GM23338 (cell line): ENCODE measurements around the gene ITPRID2. TPM values are rescaled to one million over a fixed set of nuclear protein-coding genes. Genes with fewer than 3 reads are reported as not detected.

Experiments
- ATAC-seq: fragments of 200-7000 bp; cut with Tn5 transposase; 3 replicates; pipeline ENCODE4 v1.9.1; 2020
- DNase-seq: peaks from one replicate; pipeline ENCODE4 v3.0.0-alpha.2; 2015; ENCODE audit warnings: low spot score
- H2AFZ ChIP-seq: fragments of 200-600 bp; sonication (generic); 2 replicates; pipeline ENCODE4 v1.8.0; 2016; ENCODE audit warnings: antibody characterized with exemption, mild to moderate bottlenecking, moderate library complexity
- H3F3A ChIP-seq: fragments of 200-600 bp; sonication (generic); replicated peaks from 2 replicates; pipeline ENCODE4 v1.8.0; 2017; ENCODE audit warnings: antibody characterized with exemption, mixed run types, low read depth
- H3K27ac ChIP-seq: fragments of 200-600 bp; sonication (generic); 2 replicates; pipeline ENCODE4 v1.6.1; 2016; ENCODE audit warnings: low read depth
- H3K27me3 ChIP-seq: fragments of 200-600 bp; sonication (generic); 2 replicates; pipeline ENCODE4 v1.8.0; 2016; ENCODE audit warnings: mild to moderate bottlenecking, mixed run types, moderate library complexity; ENCODE audit not compliant: insufficient read depth
- H3K36me3 ChIP-seq: fragments of 200-600 bp; sonication (generic); 2 replicates; pipeline ENCODE4 v1.8.0; 2016; ENCODE audit warnings: mild to moderate bottlenecking; ENCODE audit not compliant: insufficient read depth
- H3K4me1 ChIP-seq: fragments of 200-600 bp; sonication (generic); 2 replicates; pipeline ENCODE4 v1.8.0; 2016; ENCODE audit warnings: mild to moderate bottlenecking, moderate library complexity; ENCODE audit not compliant: insufficient read depth
- H3K4me2 ChIP-seq: fragments of 200-600 bp; sonication (generic); 2 replicates; pipeline ENCODE4 v1.7.1; 2017; ENCODE audit warnings: mixed run types
- H3K4me3 ChIP-seq: fragments of 200-600 bp; sonication (generic); 2 replicates; pipeline ENCODE4 v1.6.1; 2016; ENCODE audit warnings: mixed run types
- H3K79me2 ChIP-seq: fragments of 200-600 bp; sonication (generic); replicated peaks from 2 replicates; pipeline ENCODE4 v1.8.0; 2017; ENCODE audit warnings: mild to moderate bottlenecking; ENCODE audit not compliant: insufficient read depth
- H3K9me2 ChIP-seq: fragments of 200-600 bp; sonication (generic); 2 replicates; pipeline ENCODE4 v1.8.0; 2017; ENCODE audit not compliant: insufficient read depth
- H4K20me1 ChIP-seq: fragments of 200-600 bp; sonication (generic); replicated peaks from 2 replicates; pipeline ENCODE4 v1.8.0; 2017; ENCODE audit warnings: mild to moderate bottlenecking; ENCODE audit not compliant: insufficient read depth
- H3K27ac Mint-ChIP-seq: 2 replicates; pipeline ENCODE4 v1.8.0; 2020; ENCODE audit warnings: inconsistent platforms, mild to moderate bottlenecking, moderate library complexity, mixed read lengths
- H3K27me3 Mint-ChIP-seq: 3 replicates; pipeline ENCODE4 v1.8.0; 2022; ENCODE audit warnings: low read depth, mild to moderate bottlenecking, moderate library complexity, mixed read lengths, inconsistent platforms; ENCODE audit not compliant: insufficient read depth, poor library complexity
- H3K36me3 Mint-ChIP-seq: 3 replicates; pipeline ENCODE4 v1.8.0; 2021; ENCODE audit warnings: low read depth, mild to moderate bottlenecking, inconsistent platforms, moderate library complexity, mixed read lengths
- H3K4me1 Mint-ChIP-seq: 3 replicates; pipeline ENCODE4 v1.8.0; 2020; ENCODE audit warnings: mild to moderate bottlenecking, inconsistent platforms, mixed read lengths
- H3K4me3 Mint-ChIP-seq: 3 replicates; pipeline ENCODE4 v1.8.0; 2021; ENCODE audit warnings: moderate library complexity, mild to moderate bottlenecking, inconsistent platforms, mixed read lengths
- H3K9me3 Mint-ChIP-seq: 3 replicates; pipeline ENCODE4 v1.8.0; 2020; ENCODE audit warnings: moderate library complexity, mild to moderate bottlenecking, inconsistent platforms, mixed read lengths
- CREB1 ChIP-seq: fragments of 250-450 bp; sonication (Bioruptor Pico); IDR thresholded peaks from 2 replicates; pipeline ENCODE4 v1.5.0; 2020; ENCODE audit warnings: low read depth, mild to moderate bottlenecking, moderate library complexity
- EZH2 ChIP-seq: fragments of 200-600 bp; sonication (generic); IDR thresholded peaks from one replicate; pipeline ENCODE4 v1.8.0; 2017; ENCODE audit warnings: antibody characterized with exemption, mild to moderate bottlenecking, low read depth; ENCODE audit not compliant: unreplicated experiment
- EZH2phosphoT487 ChIP-seq: fragments of 200-600 bp; sonication (generic); IDR thresholded peaks from one replicate; pipeline ENCODE4 v1.8.1; 2018; ENCODE audit warnings: antibody characterized with exemption; ENCODE audit not compliant: unreplicated experiment
- JUNB ChIP-seq: IDR thresholded peaks from one replicate; pipeline ENCODE4 v1.6.1; 2016; ENCODE audit warnings: antibody characterized with exemption; ENCODE audit not compliant: unreplicated experiment
- NANOG ChIP-seq: IDR thresholded peaks from 2 replicates; pipeline ENCODE4 v1.6.1; 2016; ENCODE audit warnings: antibody characterized with exemption, borderline replicate concordance
- POLR2AphosphoS5 ChIP-seq: IDR thresholded peaks from 2 replicates; pipeline ENCODE4 v1.6.1; 2016; ENCODE audit warnings: antibody characterized with exemption, low read depth
- STAT1 ChIP-seq: IDR thresholded peaks from one replicate; pipeline ENCODE4 v1.6.1; 2016; ENCODE audit warnings: antibody characterized with exemption; ENCODE audit not compliant: unreplicated experiment
- ZNF114 ChIP-seq: fragments of 250-450 bp; sonication (Bioruptor Pico); IDR thresholded peaks from 2 replicates; pipeline ENCODE4 v1.5.0; 2020; ENCODE audit warnings: mild to moderate bottlenecking, moderate library complexity
- ZNF331 ChIP-seq: fragments of 250-450 bp; sonication (Bioruptor Pico); IDR thresholded peaks from 2 replicates; pipeline ENCODE4 v1.5.0; 2020; ENCODE audit warnings: low read depth, mild to moderate bottlenecking, moderate library complexity
- polyA plus RNA-seq: library from polyadenylated mRNA; unstranded; fragments of >200 nt; fragmentation: Nextera tagmentation; extraction: Ambion mirVana; gene quantifications from 2 replicates; pipeline ENCODE4 v1.2.1, GENCODE V29; 2016
- total RNA-seq: library from RNA; depleted of rRNA; stranded (reverse); fragments of >200 nt; shearing (Covaris generic); gene quantifications from 2 replicates; pipeline ENCODE4 v1.2.3, GENCODE V29; 2014
- TF ChIP-seq, protein P1 (sequence below), 2 experiments: fragments of 200-600 bp in 1 of 2; sonication (generic) in 1 of 2; conservative IDR thresholded peaks; 2 replicates each; pipeline versions ENCODE4 v1.5.1 to v1.6.1; 2016 to 2017; ENCODE audit warnings: antibody characterized with exemption in 2 of 2, low read depth in 2 of 2, mild to moderate bottlenecking in 2 of 2, moderate library complexity in 1 of 2
- TF ChIP-seq, protein P2 (sequence below): IDR thresholded peaks from 2 replicates; pipeline ENCODE4 v1.6.1; 2016; ENCODE audit warnings: antibody characterized with exemption
- TF ChIP-seq, protein P3 (sequence below): IDR thresholded peaks from one replicate; pipeline ENCODE4 v1.6.1; 2018; ENCODE audit warnings: antibody characterized with exemption; ENCODE audit not compliant: unreplicated experiment
- TF ChIP-seq, protein P4 (sequence below): fragments of 250-450 bp; sonication (Bioruptor Pico); IDR thresholded peaks from 2 replicates; pipeline ENCODE4 v1.5.0; 2020; ENCODE audit warnings: mild to moderate bottlenecking, moderate library complexity

The ITPRID2 gene
- total and polyA plus RNA-seq, 2 experiments from 2014 or later: 4.4 to 12.0 TPM

DNA sequence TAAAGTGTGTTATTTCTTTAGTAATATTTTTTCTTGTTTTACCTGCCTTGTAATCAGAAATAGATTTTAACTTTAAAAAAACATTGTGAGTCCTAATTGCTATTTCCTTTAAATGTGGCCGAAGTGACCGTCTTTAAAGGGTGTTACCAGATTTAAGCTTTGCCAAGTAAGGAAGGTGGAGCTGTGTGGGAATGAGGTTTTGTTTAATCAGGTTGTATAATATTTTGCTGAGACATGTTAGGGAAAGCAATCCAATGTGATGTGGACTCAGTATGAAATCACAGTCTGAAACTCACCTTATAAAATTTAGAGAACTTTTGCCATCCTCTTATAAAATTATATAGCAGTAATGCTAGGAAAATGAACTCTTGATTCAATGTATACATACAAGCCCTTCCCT is 32.9 kb upstream of the ITPRID2 start (continued):
- TF ChIP-seq EZH2 (no peak), STAT1 (no peak), ZNF331 (CRISPR knock-in tag) (no peak)

DNA sequence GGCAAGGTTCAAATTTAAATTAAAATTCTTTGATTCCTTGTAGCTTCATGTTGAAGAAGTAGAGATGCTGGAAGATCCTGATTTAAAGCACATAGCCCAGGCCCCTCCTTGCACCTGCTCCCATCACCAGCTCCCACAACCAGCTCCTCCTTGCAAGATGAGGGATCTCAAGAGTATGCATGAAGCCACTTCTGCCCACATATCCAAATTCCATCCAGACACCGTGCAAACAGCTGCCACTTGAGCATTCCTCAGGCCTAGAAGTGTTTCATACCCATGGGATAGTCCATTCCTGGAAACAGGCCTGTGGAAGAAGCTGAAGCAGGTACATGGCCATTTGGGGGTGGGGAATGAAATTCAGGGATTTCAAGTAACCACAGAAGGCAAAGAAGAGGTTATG is 32.4 kb upstream of the ITPRID2 start:
- H3F3A ChIP-seq: no peaks in the 10 kb centered on the region
- H3K79me2 ChIP-seq: no peaks in the 10 kb centered on the region
- no peak overlapping the region for H3K4me2 ChIP-seq
- no peak overlapping the region for H3K27ac Mint-ChIP-seq
- no peaks in the 10 kb centered on the region for H4K20me1 ChIP-seq
- H3K36me3 ChIP-seq: no peaks in the 10 kb centered on the region
- no peak overlapping the region for H2AFZ ChIP-seq
- ATAC-seq: no peak
- DNase-seq: no peak
- no peak overlapping the region for H3K4me3 ChIP-seq
- TF ChIP-seq CREB1 (no peak), EZH2phosphoT487 (no peak), NANOG (no peak), EZH2 (no peak), STAT1 (no peak), ZNF114 (CRISPR knock-in tag) (no peak), ZNF331 (CRISPR knock-in tag) (no peak), POLR2AphosphoS5 (no peak), JUNB (no peak)
- TF ChIP-seq, protein P1, sequence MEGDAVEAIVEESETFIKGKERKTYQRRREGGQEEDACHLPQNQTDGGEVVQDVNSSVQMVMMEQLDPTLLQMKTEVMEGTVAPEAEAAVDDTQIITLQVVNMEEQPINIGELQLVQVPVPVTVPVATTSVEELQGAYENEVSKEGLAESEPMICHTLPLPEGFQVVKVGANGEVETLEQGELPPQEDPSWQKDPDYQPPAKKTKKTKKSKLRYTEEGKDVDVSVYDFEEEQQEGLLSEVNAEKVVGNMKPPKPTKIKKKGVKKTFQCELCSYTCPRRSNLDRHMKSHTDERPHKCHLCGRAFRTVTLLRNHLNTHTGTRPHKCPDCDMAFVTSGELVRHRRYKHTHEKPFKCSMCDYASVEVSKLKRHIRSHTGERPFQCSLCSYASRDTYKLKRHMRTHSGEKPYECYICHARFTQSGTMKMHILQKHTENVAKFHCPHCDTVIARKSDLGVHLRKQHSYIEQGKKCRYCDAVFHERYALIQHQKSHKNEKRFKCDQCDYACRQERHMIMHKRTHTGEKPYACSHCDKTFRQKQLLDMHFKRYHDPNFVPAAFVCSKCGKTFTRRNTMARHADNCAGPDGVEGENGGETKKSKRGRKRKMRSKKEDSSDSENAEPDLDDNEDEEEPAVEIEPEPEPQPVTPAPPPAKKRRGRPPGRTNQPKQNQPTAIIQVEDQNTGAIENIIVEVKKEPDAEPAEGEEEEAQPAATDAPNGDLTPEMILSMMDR (conservative IDR thresholded peaks at IDR 0.05; ENCODE audit: low read depth in 2 of 2): no peak
- TF ChIP-seq, protein P2, sequence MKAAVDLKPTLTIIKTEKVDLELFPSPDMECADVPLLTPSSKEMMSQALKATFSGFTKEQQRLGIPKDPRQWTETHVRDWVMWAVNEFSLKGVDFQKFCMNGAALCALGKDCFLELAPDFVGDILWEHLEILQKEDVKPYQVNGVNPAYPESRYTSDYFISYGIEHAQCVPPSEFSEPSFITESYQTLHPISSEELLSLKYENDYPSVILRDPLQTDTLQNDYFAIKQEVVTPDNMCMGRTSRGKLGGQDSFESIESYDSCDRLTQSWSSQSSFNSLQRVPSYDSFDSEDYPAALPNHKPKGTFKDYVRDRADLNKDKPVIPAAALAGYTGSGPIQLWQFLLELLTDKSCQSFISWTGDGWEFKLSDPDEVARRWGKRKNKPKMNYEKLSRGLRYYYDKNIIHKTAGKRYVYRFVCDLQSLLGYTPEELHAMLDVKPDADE: no peak
- TF ChIP-seq, protein P3, sequence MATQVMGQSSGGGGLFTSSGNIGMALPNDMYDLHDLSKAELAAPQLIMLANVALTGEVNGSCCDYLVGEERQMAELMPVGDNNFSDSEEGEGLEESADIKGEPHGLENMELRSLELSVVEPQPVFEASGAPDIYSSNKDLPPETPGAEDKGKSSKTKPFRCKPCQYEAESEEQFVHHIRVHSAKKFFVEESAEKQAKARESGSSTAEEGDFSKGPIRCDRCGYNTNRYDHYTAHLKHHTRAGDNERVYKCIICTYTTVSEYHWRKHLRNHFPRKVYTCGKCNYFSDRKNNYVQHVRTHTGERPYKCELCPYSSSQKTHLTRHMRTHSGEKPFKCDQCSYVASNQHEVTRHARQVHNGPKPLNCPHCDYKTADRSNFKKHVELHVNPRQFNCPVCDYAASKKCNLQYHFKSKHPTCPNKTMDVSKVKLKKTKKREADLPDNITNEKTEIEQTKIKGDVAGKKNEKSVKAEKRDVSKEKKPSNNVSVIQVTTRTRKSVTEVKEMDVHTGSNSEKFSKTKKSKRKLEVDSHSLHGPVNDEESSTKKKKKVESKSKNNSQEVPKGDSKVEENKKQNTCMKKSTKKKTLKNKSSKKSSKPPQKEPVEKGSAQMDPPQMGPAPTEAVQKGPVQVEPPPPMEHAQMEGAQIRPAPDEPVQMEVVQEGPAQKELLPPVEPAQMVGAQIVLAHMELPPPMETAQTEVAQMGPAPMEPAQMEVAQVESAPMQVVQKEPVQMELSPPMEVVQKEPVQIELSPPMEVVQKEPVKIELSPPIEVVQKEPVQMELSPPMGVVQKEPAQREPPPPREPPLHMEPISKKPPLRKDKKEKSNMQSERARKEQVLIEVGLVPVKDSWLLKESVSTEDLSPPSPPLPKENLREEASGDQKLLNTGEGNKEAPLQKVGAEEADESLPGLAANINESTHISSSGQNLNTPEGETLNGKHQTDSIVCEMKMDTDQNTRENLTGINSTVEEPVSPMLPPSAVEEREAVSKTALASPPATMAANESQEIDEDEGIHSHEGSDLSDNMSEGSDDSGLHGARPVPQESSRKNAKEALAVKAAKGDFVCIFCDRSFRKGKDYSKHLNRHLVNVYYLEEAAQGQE: no peak
- TF ChIP-seq, protein P4, sequence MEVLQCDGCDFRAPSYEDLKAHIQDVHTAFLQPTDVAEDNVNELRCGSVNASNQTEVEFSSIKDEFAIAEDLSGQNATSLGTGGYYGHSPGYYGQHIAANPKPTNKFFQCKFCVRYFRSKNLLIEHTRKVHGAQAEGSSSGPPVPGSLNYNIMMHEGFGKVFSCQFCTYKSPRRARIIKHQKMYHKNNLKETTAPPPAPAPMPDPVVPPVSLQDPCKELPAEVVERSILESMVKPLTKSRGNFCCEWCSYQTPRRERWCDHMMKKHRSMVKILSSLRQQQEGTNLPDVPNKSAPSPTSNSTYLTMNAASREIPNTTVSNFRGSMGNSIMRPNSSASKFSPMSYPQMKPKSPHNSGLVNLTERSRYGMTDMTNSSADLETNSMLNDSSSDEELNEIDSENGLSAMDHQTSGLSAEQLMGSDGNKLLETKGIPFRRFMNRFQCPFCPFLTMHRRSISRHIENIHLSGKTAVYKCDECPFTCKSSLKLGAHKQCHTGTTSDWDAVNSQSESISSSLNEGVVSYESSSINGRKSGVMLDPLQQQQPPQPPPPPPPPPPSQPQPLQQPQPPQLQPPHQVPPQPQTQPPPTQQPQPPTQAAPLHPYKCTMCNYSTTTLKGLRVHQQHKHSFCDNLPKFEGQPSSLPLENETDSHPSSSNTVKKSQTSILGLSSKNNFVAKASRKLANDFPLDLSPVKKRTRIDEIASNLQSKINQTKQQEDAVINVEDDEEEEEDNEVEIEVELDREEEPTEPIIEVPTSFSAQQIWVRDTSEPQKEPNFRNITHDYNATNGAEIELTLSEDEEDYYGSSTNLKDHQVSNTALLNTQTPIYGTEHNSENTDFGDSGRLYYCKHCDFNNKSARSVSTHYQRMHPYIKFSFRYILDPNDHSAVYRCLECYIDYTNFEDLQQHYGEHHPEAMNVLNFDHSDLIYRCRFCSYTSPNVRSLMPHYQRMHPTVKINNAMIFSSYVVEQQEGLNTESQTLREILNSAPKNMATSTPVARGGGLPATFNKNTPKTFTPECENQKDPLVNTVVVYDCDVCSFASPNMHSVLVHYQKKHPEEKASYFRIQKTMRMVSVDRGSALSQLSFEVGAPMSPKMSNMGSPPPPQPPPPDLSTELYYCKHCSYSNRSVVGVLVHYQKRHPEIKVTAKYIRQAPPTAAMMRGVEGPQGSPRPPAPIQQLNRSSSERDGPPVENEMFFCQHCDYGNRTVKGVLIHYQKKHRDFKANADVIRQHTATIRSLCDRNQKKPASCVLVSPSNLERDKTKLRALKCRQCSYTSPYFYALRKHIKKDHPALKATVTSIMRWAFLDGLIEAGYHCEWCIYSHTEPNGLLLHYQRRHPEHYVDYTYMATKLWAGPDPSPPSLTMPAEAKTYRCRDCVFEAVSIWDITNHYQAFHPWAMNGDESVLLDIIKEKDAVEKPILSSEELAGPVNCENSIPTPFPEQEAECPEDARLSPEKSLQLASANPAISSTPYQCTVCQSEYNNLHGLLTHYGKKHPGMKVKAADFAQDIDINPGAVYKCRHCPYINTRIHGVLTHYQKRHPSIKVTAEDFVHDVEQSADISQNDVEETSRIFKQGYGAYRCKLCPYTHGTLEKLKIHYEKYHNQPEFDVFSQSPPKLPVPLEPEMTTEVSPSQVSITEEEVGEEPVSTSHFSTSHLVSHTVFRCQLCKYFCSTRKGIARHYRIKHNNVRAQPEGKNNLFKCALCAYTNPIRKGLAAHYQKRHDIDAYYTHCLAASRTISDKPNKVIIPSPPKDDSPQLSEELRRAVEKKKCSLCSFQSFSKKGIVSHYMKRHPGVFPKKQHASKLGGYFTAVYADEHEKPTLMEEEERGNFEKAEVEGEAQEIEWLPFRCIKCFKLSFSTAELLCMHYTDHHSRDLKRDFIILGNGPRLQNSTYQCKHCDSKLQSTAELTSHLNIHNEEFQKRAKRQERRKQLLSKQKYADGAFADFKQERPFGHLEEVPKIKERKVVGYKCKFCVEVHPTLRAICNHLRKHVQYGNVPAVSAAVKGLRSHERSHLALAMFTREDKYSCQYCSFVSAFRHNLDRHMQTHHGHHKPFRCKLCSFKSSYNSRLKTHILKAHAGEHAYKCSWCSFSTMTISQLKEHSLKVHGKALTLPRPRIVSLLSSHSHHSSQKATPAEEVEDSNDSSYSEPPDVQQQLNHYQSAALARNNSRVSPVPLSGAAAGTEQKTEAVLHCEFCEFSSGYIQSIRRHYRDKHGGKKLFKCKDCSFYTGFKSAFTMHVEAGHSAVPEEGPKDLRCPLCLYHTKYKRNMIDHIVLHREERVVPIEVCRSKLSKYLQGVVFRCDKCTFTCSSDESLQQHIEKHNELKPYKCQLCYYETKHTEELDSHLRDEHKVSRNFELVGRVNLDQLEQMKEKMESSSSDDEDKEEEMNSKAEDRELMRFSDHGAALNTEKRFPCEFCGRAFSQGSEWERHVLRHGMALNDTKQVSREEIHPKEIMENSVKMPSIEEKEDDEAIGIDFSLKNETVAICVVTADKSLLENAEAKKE: no peak
- no peak overlapping the region for H3K27ac ChIP-seq
- H3K27me3 Mint-ChIP-seq: no peaks in the 10 kb centered on the region
- H3K9me2 ChIP-seq: no peaks in the 10 kb centered on the region
- H3K4me1 ChIP-seq: 0 out of 2 replicates have a peak, but pooled peaks cover 2% of the 10 kb centered on the region
- H3K4me1 Mint-ChIP-seq: peaks cover 8% of the 10 kb centered on the region
- H3K27me3 ChIP-seq: no peaks in the 10 kb centered on the region
- no peaks in the 10 kb centered on the region for H3K9me3 Mint-ChIP-seq
- H3K4me3 Mint-ChIP-seq: no peak overlapping the region
- H3K36me3 Mint-ChIP-seq: no peaks in the 10 kb centered on the region
